H9 (cell line): ENCODE measurements around the gene YIPF2. TPM values are rescaled to one million over a fixed set of nuclear protein-coding genes. Genes with fewer than 3 reads are reported as not detected.
A peak's percentile ranks its signal among the peaks of the same experiment; 100 is the strongest.

Experiments used
- DNase-seq: peaks from one replicate; pipeline ENCODE4 v3.0.0-alpha.2; 2017
- H2AFZ ChIP-seq: one replicate; pipeline ENCODE4 v1.6.1; 2013; ENCODE audit warnings: mild to moderate bottlenecking, low read length, control low read depth, moderate library complexity
- H2AK5ac ChIP-seq: 2 replicates; pipeline ENCODE4 v1.6.1; 2013; ENCODE audit warnings: low read length, control low read depth, mixed read lengths; ENCODE audit not compliant: insufficient read length
- H2BK120ac ChIP-seq: one replicate; pipeline ENCODE4 v1.6.1; 2013; ENCODE audit warnings: low read depth, mild to moderate bottlenecking, low read length, control low read depth, inconsistent platforms; ENCODE audit not compliant: poor library complexity, severe bottlenecking
- H2BK12ac ChIP-seq: 2 replicates; pipeline ENCODE4 v1.6.1; 2013; ENCODE audit warnings: low read length, control low read depth, mixed read lengths, low read depth; ENCODE audit not compliant: insufficient read length
- H2BK15ac ChIP-seq: 2 replicates; pipeline ENCODE4 v1.6.1; 2013; ENCODE audit warnings: low read depth, low read length, control low read depth
- H2BK20ac ChIP-seq: one replicate; pipeline ENCODE4 v1.6.1; 2013; ENCODE audit warnings: low read depth, mild to moderate bottlenecking, low read length, control low read depth, inconsistent platforms; ENCODE audit not compliant: poor library complexity, severe bottlenecking
- H2BK5ac ChIP-seq: 2 replicates; pipeline ENCODE4 v1.6.1; 2013; ENCODE audit warnings: low read length, control low read depth, mixed read lengths; ENCODE audit not compliant: insufficient read length
- H3K14ac ChIP-seq: 2 replicates; pipeline ENCODE4 v1.6.1; 2013; ENCODE audit warnings: low read length, control low read depth; ENCODE audit not compliant: insufficient read depth
- H3K18ac ChIP-seq: 2 replicates; pipeline ENCODE4 v1.6.1; 2013; ENCODE audit warnings: low read depth, mild to moderate bottlenecking, mixed read lengths, low read length, control low read depth; ENCODE audit not compliant: insufficient read length
- H3K23ac ChIP-seq: 2 replicates; pipeline ENCODE4 v1.6.1; 2013; ENCODE audit warnings: low read length, control low read depth, mixed read lengths, low read depth; ENCODE audit not compliant: insufficient read length
- H3K23me2 ChIP-seq: 2 replicates; pipeline ENCODE4 v1.6.1; 2013; ENCODE audit warnings: low read depth, mild to moderate bottlenecking, mixed read lengths, low read length, control low read depth; ENCODE audit not compliant: insufficient read length, poor library complexity, severe bottlenecking
- H3K27ac ChIP-seq: 2 replicates; pipeline ENCODE4 v1.5.1; 2013; ENCODE audit warnings: low read length, control low read depth, mixed read lengths, low read depth; ENCODE audit not compliant: insufficient read length
- H3K27me3 ChIP-seq: 2 replicates; pipeline ENCODE4 v1.6.1; 2013; ENCODE audit warnings: low read length, control low read depth, inconsistent platforms; ENCODE audit not compliant: insufficient read depth
- H3K4ac ChIP-seq: 2 replicates; pipeline ENCODE4 v1.6.1; 2013; ENCODE audit warnings: low read depth, mild to moderate bottlenecking, control low read depth, inconsistent platforms, low read length, moderate library complexity
- H3K4me1 ChIP-seq: 2 replicates; pipeline ENCODE4 v1.6.1; 2013; ENCODE audit warnings: low read length, control low read depth, inconsistent platforms; ENCODE audit not compliant: insufficient read depth
- H3K4me2 ChIP-seq: 2 replicates; pipeline ENCODE4 v1.6.1; 2013; ENCODE audit warnings: low read length, control low read depth, mixed read lengths; ENCODE audit not compliant: insufficient read length, insufficient read depth
- H3K56ac ChIP-seq: 2 replicates; pipeline ENCODE4 v1.6.1; 2013; ENCODE audit warnings: low read depth, mild to moderate bottlenecking, mixed read lengths, low read length, control low read depth; ENCODE audit not compliant: insufficient read length
- H3K79me1 ChIP-seq: 2 replicates; pipeline ENCODE4 v1.6.1; 2013; ENCODE audit warnings: low read depth, mild to moderate bottlenecking, moderate library complexity, low read length, control low read depth, inconsistent platforms; ENCODE audit not compliant: insufficient read depth, poor library complexity, severe bottlenecking
- H3K79me2 ChIP-seq: 2 replicates; pipeline ENCODE4 v1.6.1; 2013; ENCODE audit warnings: low read length, control low read depth, inconsistent platforms; ENCODE audit not compliant: insufficient read depth
- H3K9ac ChIP-seq: 2 replicates; pipeline ENCODE4 v1.6.1; 2013; ENCODE audit warnings: low read length, control low read depth, mixed read lengths; ENCODE audit not compliant: insufficient read length; ENCODE audit errors: extremely low read depth
- H3K9me3 ChIP-seq: one replicate; pipeline ENCODE4 v1.6.1; 2013; ENCODE audit warnings: low read depth, low read length, inconsistent platforms; ENCODE audit not compliant: control insufficient read depth
- H3T11ph ChIP-seq: one replicate; pipeline ENCODE4 v1.6.1; 2013; ENCODE audit warnings: mild to moderate bottlenecking, low read length, control low read depth, inconsistent platforms
- H4K20me1 ChIP-seq: one replicate; pipeline ENCODE4 v1.6.1; 2013; ENCODE audit not compliant: control insufficient read depth, insufficient read length, insufficient read depth
- H4K5ac ChIP-seq: 2 replicates; pipeline ENCODE4 v1.6.1; 2013; ENCODE audit warnings: low read depth, mild to moderate bottlenecking, mixed read lengths, low read length, control low read depth; ENCODE audit not compliant: insufficient read length
- H4K8ac ChIP-seq: replicated peaks from 2 replicates; pipeline ENCODE4 v1.6.1; 2013; ENCODE audit warnings: low read length, control low read depth, mixed read lengths, low read depth; ENCODE audit not compliant: insufficient read length
- H4K91ac ChIP-seq: 2 replicates; pipeline ENCODE4 v1.6.1; 2013; ENCODE audit warnings: low read depth, mild to moderate bottlenecking, moderate library complexity, mixed read lengths, low read length, control low read depth; ENCODE audit not compliant: insufficient read length
- H3K27ac Mint-ChIP-seq, 3 experiments: 2 replicates in 2 of 3; 3 replicates in 1 of 3; pipeline ENCODE4 v1.8.0; 2020 to 2021; ENCODE audit warnings: mixed read lengths in 3 of 3, mild to moderate bottlenecking in 1 of 3, moderate library complexity in 1 of 3
- H3K27me3 Mint-ChIP-seq: 2 replicates; pipeline ENCODE4 v1.8.0; 2021; ENCODE audit warnings: low read depth, mild to moderate bottlenecking, moderate library complexity, mixed read lengths
- H3K36me3 Mint-ChIP-seq, 3 experiments: 2 replicates in 2 of 3; 3 replicates in 1 of 3; pipeline ENCODE4 v1.8.0; 2020 to 2021; ENCODE audit warnings: low read depth in 3 of 3, mixed read lengths in 3 of 3; ENCODE audit not compliant: insufficient read depth in 1 of 3
- H3K4me1 Mint-ChIP-seq, 2 experiments: 2 replicates each; pipeline ENCODE4 v1.8.0; 2020; ENCODE audit warnings: mixed read lengths in 2 of 2
- H3K4me3 Mint-ChIP-seq, 2 experiments: 2 replicates in 1 of 2; 3 replicates in 1 of 2; pipeline ENCODE4 v1.8.0; 2020 to 2021; ENCODE audit warnings: mild to moderate bottlenecking in 2 of 2, mixed read lengths in 2 of 2, moderate library complexity in 1 of 2
- H3K9me3 Mint-ChIP-seq, 2 experiments: 2 replicates in 1 of 2; 3 replicates in 1 of 2; pipeline ENCODE4 v1.8.0; 2020; ENCODE audit warnings: mild to moderate bottlenecking in 2 of 2, mixed read lengths in 2 of 2, moderate library complexity in 1 of 2
- WGBS: extraction: QIAGEN DNeasy Blood & Tissue Kit; methylation state at CpG from one replicate; pipeline ENCODE4 v1.1.7; 2013; ENCODE audit warnings: missing lambda C conversion rate, low lambda C conversion rate, mixed read lengths; ENCODE audit not compliant: insufficient read length; ENCODE audit errors: extremely low coverage; 5-methylcytosine and 5-hydroxymethylcytosine counted together
- total RNA-seq: library from RNA; stranded (reverse); gene quantifications from 2 replicates; pipeline ENCODE4 v1.2.1, GENCODE V29; 2021
- TF ChIP-seq, protein P1 (sequence below): fragments of 200-600 bp; sonication (generic); conservative IDR thresholded peaks from 3 replicates; pipeline ENCODE4 v1.8.0; 2021; ENCODE audit warnings: antibody characterized with exemption, mild to moderate bottlenecking

YIPF2 gene
- total RNA-seq, 1 experiment from 2014 or later, result 58.2 TPM

DNA sequence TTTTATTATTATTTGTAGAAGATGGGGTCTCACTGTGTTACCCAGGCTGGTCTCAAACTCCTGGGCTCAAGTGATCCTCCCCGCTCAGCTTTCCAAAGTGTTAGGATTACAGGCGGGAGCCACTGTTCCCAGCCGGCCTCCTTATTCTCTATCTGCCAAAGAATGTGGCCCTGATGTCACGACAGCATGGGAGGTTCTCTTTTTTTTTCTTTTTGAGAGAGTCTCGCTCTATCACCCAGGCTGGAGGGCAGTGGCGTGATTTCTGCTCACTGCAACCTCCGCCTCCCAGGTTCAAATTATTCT lies 33.6 kb downstream of the YIPF2 start:
- Histone ChIP-seq H3K4ac (no peak overlapping the region), H3K18ac (no peak overlapping the region), H2BK12ac (no peak overlapping the region), H2BK5ac (no peak overlapping the region), H4K20me1 (no peaks in the 10 kb centered on the region), H2BK15ac (no peak overlapping the region), H3K56ac (no peak overlapping the region), H3K79me2 (peaks cover 7% of the 10 kb centered on the region; the same call in 1 of the 2 replicates), H3K4me1 (peaks cover 4% of the 10 kb centered on the region; the same call in 1 of the 2 replicates), H2AK5ac (no peak overlapping the region), H3K79me1 (no peaks in the 10 kb centered on the region), H3K4me2 (no peak overlapping the region), H2BK120ac (no peak overlapping the region), H3K23me2 (no peaks in the 10 kb centered on the region), H3K9me3 (no peaks in the 10 kb centered on the region), H4K8ac (no peak overlapping the region), H2AFZ (no peak overlapping the region), H3K27ac (no peak overlapping the region), H4K5ac (no peak overlapping the region), H2BK20ac (no peak overlapping the region), H3T11ph (no peak overlapping the region), H3K23ac (no peak overlapping the region), H3K27me3 (no peaks in the 10 kb centered on the region), H4K91ac (no peak overlapping the region), H3K14ac (no peak overlapping the region), H3K9ac (no peak overlapping the region)
- no peak overlapping the region for H3K4me3 Mint-ChIP-seq
- H3K36me3 Mint-ChIP-seq, result peaks cover 0 to 2% (median 0%) of the 10 kb centered on the region in 3 experiments; a peak in 3 of 7 replicates
- WGBS, result no CpG with 5 or more reads among the region's 7 CpGs
- H3K27me3 Mint-ChIP-seq, result no peaks in the 10 kb centered on the region; the same call in none of the 2 replicates
- no peaks in the 10 kb centered on the region for H3K9me3 Mint-ChIP-seq
- peaks cover 49 to 52% of the 10 kb centered on the region in 2 experiments for H3K4me1 Mint-ChIP-seq
- TF ChIP-seq, protein P1, sequence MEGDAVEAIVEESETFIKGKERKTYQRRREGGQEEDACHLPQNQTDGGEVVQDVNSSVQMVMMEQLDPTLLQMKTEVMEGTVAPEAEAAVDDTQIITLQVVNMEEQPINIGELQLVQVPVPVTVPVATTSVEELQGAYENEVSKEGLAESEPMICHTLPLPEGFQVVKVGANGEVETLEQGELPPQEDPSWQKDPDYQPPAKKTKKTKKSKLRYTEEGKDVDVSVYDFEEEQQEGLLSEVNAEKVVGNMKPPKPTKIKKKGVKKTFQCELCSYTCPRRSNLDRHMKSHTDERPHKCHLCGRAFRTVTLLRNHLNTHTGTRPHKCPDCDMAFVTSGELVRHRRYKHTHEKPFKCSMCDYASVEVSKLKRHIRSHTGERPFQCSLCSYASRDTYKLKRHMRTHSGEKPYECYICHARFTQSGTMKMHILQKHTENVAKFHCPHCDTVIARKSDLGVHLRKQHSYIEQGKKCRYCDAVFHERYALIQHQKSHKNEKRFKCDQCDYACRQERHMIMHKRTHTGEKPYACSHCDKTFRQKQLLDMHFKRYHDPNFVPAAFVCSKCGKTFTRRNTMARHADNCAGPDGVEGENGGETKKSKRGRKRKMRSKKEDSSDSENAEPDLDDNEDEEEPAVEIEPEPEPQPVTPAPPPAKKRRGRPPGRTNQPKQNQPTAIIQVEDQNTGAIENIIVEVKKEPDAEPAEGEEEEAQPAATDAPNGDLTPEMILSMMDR, result no peak
- H3K27ac Mint-ChIP-seq, result peak overlapping the region in 2 of 3 experiments; percentile 28 to 77; a peak in 3 of 7 replicates
- no peak for DNase-seq
